GM12878 (cell line): Measurements from ENCODE around the gene TBC1D32. TPM values are rescaled to one million over a fixed set of nuclear protein-coding genes. Genes with fewer than 3 reads are reported as not detected.

Experiments
- ATAC-seq: fragments of 200-7000 bp; cut with Tn5 transposase; 3 replicates; pipeline ENCODE4 v1.9.1; 2020; ENCODE audit warnings: mild to moderate bottlenecking, moderate library complexity
- BruUV-seq: library from RNA; stranded (reverse); fragments of 400-500 nt; replicated peaks from 2 replicates; lab custom pipeline; 2021; lab: Mats Ljungman, UMichigan
- CTCF ChIA-PET: fragments of 300-600 bp; sonication (Branson Sonifier 250); formaldehyde crosslinking; extraction: SDS; loops from one replicate; lab custom pipeline; 2021; ENCODE audit warnings: inconsistent platforms; lab: Yijun Ruan, JAX
- POLR2A ChIA-PET: fragments of 350-600 bp; formaldehyde crosslinking; extraction: SDS; loops from one replicate; lab custom pipeline; 2021; ENCODE audit warnings: inconsistent platforms; lab: Charles Lee
- RAD21 ChIA-PET: fragments of 300-600 bp; sonication (Branson Sonifier 250); formaldehyde crosslinking; loops from one replicate; lab custom pipeline; 2023; ENCODE audit warnings: antibody characterized with exemption; ENCODE audit not compliant: unreplicated experiment; lab: Charles Lee
- SMC1A ChIA-PET: fragments of 300-600 bp; sonication (Branson Sonifier 250); formaldehyde crosslinking; loops from one replicate; lab custom pipeline; 2023; ENCODE audit not compliant: unreplicated experiment, uncharacterized antibody; lab: Charles Lee
- DNase-seq: peaks from one replicate; pipeline ENCODE4 v3.0.0-alpha.2; 2011; ENCODE audit warnings: low read depth, low spot score
- FAIRE-seq: peaks from 3 replicates; lab custom pipeline; 2011; peaks lifted over from hg19 to GRCh38; lab: Jason Lieb, UNC
- H2AFZ ChIP-seq: 2 replicates; pipeline ENCODE4 v1.6.0; 2011; ENCODE audit warnings: low read depth, low read length, control low read depth; ENCODE audit not compliant: control insufficient read depth
- H3K27ac ChIP-seq: 2 replicates; pipeline ENCODE4 v1.5.1; 2011; ENCODE audit warnings: control low read depth; ENCODE audit not compliant: control insufficient read depth, insufficient read depth
- H3K27me3 ChIP-seq, 2 experiments: replicated peaks in 1 of 2; 2 replicates each; pipeline versions ENCODE4 v1.6.0 to v1.6.1; 2011; ENCODE audit warnings: low read length in 1 of 2; ENCODE audit not compliant: control insufficient read depth in 2 of 2, insufficient read depth in 2 of 2
- H3K36me3 ChIP-seq, 2 experiments: 2 replicates each; pipeline ENCODE4 v1.5.1; 2011; ENCODE audit warnings: low read length in 1 of 2; ENCODE audit not compliant: control insufficient read depth in 2 of 2, insufficient read depth in 2 of 2
- H3K4me1 ChIP-seq: 2 replicates; pipeline ENCODE4 v1.6.1; 2011; ENCODE audit warnings: mild to moderate bottlenecking, low read length, moderate library complexity, mixed read lengths; ENCODE audit not compliant: control insufficient read depth, insufficient read depth
- H3K4me2 ChIP-seq: 2 replicates; pipeline ENCODE4 v1.6.0; 2011; ENCODE audit warnings: control low read depth; ENCODE audit not compliant: control insufficient read depth, insufficient read depth
- H3K4me3 ChIP-seq: fragments of 200-600 bp; sonication (generic); 2 replicates; pipeline ENCODE4 v1.5.1; 2016
- H3K79me2 ChIP-seq: 2 replicates; pipeline ENCODE4 v1.6.0; 2011; ENCODE audit warnings: low read length; ENCODE audit not compliant: control insufficient read depth, insufficient read depth
- H3K9ac ChIP-seq: 2 replicates; pipeline ENCODE4 v1.8.0; 2011; ENCODE audit warnings: low read length, control low read depth, mixed read lengths; ENCODE audit not compliant: control insufficient read depth, insufficient read depth
- H3K9me3 ChIP-seq: replicated peaks from 3 replicates; pipeline ENCODE4 v1.5.1; 2011; ENCODE audit warnings: mild to moderate bottlenecking, low read length; ENCODE audit not compliant: control insufficient read depth, insufficient read depth
- H4K20me1 ChIP-seq: 2 replicates; pipeline ENCODE4 v1.6.0; 2011; ENCODE audit not compliant: control insufficient read depth, insufficient read depth
- BMI1 ChIP-seq: fragments of 450-650 bp; IDR thresholded peaks from 2 replicates; pipeline ENCODE4 v1.6.1; 2016; ENCODE audit warnings: mild to moderate bottlenecking, moderate library complexity, borderline replicate concordance
- CREM ChIP-seq: IDR thresholded peaks from 2 replicates; pipeline ENCODE4 v1.6.1; 2014; ENCODE audit warnings: antibody characterized with exemption, low read depth
- MEF2A ChIP-seq: IDR thresholded peaks from 2 replicates; pipeline ENCODE4 v1.6.1; 2011; ENCODE audit warnings: low read depth, mild to moderate bottlenecking, low read length, moderate library complexity; ENCODE audit not compliant: insufficient read depth
- MYC ChIP-seq: IDR thresholded peaks from 2 replicates; pipeline ENCODE4 v1.6.1; 2011; ENCODE audit warnings: mild to moderate bottlenecking, low read length, moderate library complexity, inconsistent platforms; ENCODE audit not compliant: insufficient read depth, insufficient replicate concordance, insufficient read length, severe bottlenecking
- POU2F2 ChIP-seq: IDR thresholded peaks from 3 replicates; pipeline ENCODE4 v1.6.1; 2011; ENCODE audit warnings: low read depth, mild to moderate bottlenecking, low read length, borderline replicate concordance
- SP1 ChIP-seq: IDR thresholded peaks from one replicate; pipeline ENCODE4 v1.6.1; 2011; ENCODE audit warnings: low read depth, low read length
- WGBS: methylation state at CpG from one replicate; pipeline ENCODE4 v1.1.6; 2016; ENCODE audit warnings: low lambda C conversion rate; ENCODE audit not compliant: insufficient replicate concordance, insufficient coverage; ENCODE audit errors: missing lambda C conversion rate; 5-methylcytosine and 5-hydroxymethylcytosine counted together
- in situ Hi-C: fragments of 300-500 bp; cut with MboI; formaldehyde crosslinking; loops from 9 replicates; pipeline ENCODE4 v1.14.3; 2018; ENCODE audit warnings: mixed read lengths
- intact Hi-C: fragments of 100-400 bp; cut with micrococcal nuclease; formaldehyde crosslinking; loops from one replicate; pipeline ENCODE4 v1.14.2; 2022; ENCODE audit not compliant: unreplicated experiment
- polyA plus RNA-seq, 11 experiments: library from polyadenylated mRNA; depleted of rRNA in 4 of 11; unstranded in 6 of 11; stranded (reverse) in 5 of 11; fragments of >200 nt; fragmentation: Nextera tagmentation in 4 of 11; fragmentation: Illumina TruSeq in 1 of 11; extraction: Ambion mirVana in 4 of 11; extraction: Trizol in 1 of 11; gene quantifications; 1 replicate in 1 of 11; 2 replicates in 10 of 11; pipeline versions ENCODE4 v1.2.1 to v1.2.3, GENCODE V29; 2011 to 2016; ENCODE audit warnings: inconsistent platforms in 2 of 11, missing spikeins in 2 of 11, low read depth in 1 of 11
- total RNA-seq, 4 experiments: library from RNA; depleted of rRNA in 3 of 4; stranded (reverse); fragments of >200 nt in 3 of 4; fragmentation: Illumina TruSeq in 1 of 4; extraction: Trizol in 1 of 4; gene quantifications; 2 replicates each; pipeline versions ENCODE4 v1.2.1 to v1.2.3, GENCODE V29; 2013 to 2021
- TF ChIP-seq, protein P1 (sequence below): fragments of 150-350 bp; IDR thresholded peaks from 2 replicates; pipeline ENCODE4 v1.6.1; 2016; ENCODE audit warnings: low read depth, low read length
- TF ChIP-seq, protein P2 (sequence below): IDR thresholded peaks from 2 replicates; pipeline ENCODE4 v1.6.1; 2011; ENCODE audit warnings: borderline replicate concordance, low read depth, mild to moderate bottlenecking, moderate library complexity, low read length; ENCODE audit not compliant: insufficient read depth, poor library complexity, severe bottlenecking
- TF ChIP-seq, protein P3 (sequence below): fragments of 150-350 bp; IDR thresholded peaks from 2 replicates; pipeline ENCODE4 v1.6.1; 2014; ENCODE audit warnings: mild to moderate bottlenecking, low read depth, low read length
- TF ChIP-seq, protein P4 (sequence below): IDR thresholded peaks from 2 replicates; pipeline ENCODE4 v1.6.1; 2011; ENCODE audit warnings: borderline replicate concordance, low read depth, mild to moderate bottlenecking, moderate library complexity, mixed read lengths, low read length; ENCODE audit not compliant: insufficient read depth; ENCODE audit errors: extremely low read length

The TBC1D32 gene
- total and polyA plus RNA-seq, 10 of the 15 experiments (the other 5 are each of a cell fraction or from before 2014, with no cell fraction given), result 2.2 to 10.2 (median 4.1) TPM

DNA sequence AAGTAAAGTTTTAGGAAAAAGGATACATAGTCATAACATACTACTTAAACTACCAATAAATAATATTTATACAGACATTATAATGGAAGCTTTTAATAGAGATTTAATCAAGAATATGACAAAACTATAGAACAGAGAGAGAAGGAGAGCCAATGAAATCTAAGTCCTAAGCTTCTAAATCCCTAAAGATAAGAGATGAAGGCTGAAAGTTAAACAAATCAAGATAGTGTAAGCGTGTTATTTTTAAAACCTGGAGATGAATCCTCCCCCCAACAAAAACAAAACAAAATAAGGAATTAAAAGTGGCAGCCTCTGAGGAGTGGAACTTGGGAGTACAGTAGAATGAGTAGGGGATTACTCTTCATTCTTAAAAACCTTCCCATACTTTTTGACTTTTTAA lies 145.9 kb downstream of the TBC1D32 start:
- no peak for TF ChIP-seq BMI1
- TF ChIP-seq, protein P1, sequence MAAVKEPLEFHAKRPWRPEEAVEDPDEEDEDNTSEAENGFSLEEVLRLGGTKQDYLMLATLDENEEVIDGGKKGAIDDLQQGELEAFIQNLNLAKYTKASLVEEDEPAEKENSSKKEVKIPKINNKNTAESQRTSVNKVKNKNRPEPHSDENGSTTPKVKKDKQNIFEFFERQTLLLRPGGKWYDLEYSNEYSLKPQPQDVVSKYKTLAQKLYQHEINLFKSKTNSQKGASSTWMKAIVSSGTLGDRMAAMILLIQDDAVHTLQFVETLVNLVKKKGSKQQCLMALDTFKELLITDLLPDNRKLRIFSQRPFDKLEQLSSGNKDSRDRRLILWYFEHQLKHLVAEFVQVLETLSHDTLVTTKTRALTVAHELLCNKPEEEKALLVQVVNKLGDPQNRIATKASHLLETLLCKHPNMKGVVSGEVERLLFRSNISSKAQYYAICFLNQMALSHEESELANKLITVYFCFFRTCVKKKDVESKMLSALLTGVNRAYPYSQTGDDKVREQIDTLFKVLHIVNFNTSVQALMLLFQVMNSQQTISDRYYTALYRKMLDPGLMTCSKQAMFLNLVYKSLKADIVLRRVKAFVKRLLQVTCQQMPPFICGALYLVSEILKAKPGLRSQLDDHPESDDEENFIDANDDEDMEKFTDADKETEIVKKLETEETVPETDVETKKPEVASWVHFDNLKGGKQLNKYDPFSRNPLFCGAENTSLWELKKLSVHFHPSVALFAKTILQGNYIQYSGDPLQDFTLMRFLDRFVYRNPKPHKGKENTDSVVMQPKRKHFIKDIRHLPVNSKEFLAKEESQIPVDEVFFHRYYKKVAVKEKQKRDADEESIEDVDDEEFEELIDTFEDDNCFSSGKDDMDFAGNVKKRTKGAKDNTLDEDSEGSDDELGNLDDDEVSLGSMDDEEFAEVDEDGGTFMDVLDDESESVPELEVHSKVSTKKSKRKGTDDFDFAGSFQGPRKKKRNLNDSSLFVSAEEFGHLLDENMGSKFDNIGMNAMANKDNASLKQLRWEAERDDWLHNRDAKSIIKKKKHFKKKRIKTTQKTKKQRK, result no peak
- TF ChIP-seq MEF2A, result no peak
- TF ChIP-seq POU2F2, result no peak
- TF ChIP-seq MYC, result no peak
- TF ChIP-seq CREM, result no peak
- no peak for TF ChIP-seq SP1
- TF ChIP-seq, protein P2, sequence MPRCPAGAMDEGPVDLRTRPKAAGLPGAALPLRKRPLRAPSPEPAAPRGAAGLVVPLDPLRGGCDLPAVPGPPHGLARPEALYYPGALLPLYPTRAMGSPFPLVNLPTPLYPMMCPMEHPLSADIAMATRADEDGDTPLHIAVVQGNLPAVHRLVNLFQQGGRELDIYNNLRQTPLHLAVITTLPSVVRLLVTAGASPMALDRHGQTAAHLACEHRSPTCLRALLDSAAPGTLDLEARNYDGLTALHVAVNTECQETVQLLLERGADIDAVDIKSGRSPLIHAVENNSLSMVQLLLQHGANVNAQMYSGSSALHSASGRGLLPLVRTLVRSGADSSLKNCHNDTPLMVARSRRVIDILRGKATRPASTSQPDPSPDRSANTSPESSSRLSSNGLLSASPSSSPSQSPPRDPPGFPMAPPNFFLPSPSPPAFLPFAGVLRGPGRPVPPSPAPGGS, result no peak
- TF ChIP-seq, protein P3, sequence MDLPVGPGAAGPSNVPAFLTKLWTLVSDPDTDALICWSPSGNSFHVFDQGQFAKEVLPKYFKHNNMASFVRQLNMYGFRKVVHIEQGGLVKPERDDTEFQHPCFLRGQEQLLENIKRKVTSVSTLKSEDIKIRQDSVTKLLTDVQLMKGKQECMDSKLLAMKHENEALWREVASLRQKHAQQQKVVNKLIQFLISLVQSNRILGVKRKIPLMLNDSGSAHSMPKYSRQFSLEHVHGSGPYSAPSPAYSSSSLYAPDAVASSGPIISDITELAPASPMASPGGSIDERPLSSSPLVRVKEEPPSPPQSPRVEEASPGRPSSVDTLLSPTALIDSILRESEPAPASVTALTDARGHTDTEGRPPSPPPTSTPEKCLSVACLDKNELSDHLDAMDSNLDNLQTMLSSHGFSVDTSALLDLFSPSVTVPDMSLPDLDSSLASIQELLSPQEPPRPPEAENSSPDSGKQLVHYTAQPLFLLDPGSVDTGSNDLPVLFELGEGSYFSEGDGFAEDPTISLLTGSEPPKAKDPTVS, result no peak
- TF ChIP-seq, protein P4, sequence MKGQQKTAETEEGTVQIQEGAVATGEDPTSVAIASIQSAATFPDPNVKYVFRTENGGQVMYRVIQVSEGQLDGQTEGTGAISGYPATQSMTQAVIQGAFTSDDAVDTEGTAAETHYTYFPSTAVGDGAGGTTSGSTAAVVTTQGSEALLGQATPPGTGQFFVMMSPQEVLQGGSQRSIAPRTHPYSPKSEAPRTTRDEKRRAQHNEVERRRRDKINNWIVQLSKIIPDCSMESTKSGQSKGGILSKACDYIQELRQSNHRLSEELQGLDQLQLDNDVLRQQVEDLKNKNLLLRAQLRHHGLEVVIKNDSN, result no peak
- no peaks in the 10 kb centered on the region for H3K79me2 ChIP-seq
- DNase-seq, result no peak
- no peak overlapping the region for H3K27ac ChIP-seq
- no peak overlapping the region for H2AFZ ChIP-seq
- in situ Hi-C loops, result no loop called here
- no TSS peak for BruUV-seq
- no peak overlapping the region for H3K4me2 ChIP-seq
- H3K36me3 ChIP-seq, result no peaks in the 10 kb centered on the region
- FAIRE-seq, result no peak
- no peak overlapping the region for H3K4me3 ChIP-seq
- ChIA-PET RAD21 (interaction anchor here (0.6 kb wide), 1 partner anchor 19 kb away, joined by 3 read pairs; no protein-coding TSS in a partner anchor), SMC1A (no interaction called here), POLR2A (no interaction called here), CTCF (no interaction called here)
- H4K20me1 ChIP-seq, result no peaks in the 10 kb centered on the region
- H3K9me3 ChIP-seq, result no peaks in the 10 kb centered on the region
- no peak for ATAC-seq
- intact Hi-C loops, result no loop called here
- H3K9ac ChIP-seq, result no peak overlapping the region
- 31% methylated on average over 1 of the region's 1 CpG for WGBS
- no peaks in the 10 kb centered on the region for H3K4me1 ChIP-seq
- no peaks in the 10 kb centered on the region for H3K27me3 ChIP-seq
